ENCODE results near the gene FAM193A.

- TF ChIP-seq, protein P1, sequence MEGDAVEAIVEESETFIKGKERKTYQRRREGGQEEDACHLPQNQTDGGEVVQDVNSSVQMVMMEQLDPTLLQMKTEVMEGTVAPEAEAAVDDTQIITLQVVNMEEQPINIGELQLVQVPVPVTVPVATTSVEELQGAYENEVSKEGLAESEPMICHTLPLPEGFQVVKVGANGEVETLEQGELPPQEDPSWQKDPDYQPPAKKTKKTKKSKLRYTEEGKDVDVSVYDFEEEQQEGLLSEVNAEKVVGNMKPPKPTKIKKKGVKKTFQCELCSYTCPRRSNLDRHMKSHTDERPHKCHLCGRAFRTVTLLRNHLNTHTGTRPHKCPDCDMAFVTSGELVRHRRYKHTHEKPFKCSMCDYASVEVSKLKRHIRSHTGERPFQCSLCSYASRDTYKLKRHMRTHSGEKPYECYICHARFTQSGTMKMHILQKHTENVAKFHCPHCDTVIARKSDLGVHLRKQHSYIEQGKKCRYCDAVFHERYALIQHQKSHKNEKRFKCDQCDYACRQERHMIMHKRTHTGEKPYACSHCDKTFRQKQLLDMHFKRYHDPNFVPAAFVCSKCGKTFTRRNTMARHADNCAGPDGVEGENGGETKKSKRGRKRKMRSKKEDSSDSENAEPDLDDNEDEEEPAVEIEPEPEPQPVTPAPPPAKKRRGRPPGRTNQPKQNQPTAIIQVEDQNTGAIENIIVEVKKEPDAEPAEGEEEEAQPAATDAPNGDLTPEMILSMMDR (IDR thresholded peaks at IDR 0.05), result no peak
- TF ChIP-seq EP300 (IDR thresholded peaks at IDR 0.05), result no peak
These were observed 19.8 kb upstream of the FAM193A start for GRCh38 chr4:2516635-2517034.
